ENCODE data around the gene FOXO4.

The FOXO4 gene

DNA sequence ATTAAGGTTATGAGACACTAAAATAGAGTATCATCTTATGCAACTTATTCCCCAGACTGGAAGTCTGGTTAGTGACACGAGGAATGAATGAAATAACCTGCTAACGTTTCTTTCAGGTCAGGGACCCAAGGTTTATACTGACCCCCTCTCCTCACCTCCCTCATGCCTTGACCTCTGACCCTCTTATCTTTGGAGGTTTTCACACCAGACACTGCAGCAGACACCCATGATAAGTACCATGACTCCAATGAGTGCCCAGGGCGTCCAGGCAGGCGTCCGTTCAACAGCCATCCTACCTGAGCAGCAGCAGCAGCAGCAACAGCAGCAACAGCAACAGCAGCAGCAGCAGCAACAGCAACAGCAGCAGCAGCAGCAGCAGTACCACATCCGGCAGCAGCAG is 44.8 kb downstream of the FOXO4 start:
- no peak for DNase-seq (ENCODE audit: low read depth, low spot score)

DNA sequence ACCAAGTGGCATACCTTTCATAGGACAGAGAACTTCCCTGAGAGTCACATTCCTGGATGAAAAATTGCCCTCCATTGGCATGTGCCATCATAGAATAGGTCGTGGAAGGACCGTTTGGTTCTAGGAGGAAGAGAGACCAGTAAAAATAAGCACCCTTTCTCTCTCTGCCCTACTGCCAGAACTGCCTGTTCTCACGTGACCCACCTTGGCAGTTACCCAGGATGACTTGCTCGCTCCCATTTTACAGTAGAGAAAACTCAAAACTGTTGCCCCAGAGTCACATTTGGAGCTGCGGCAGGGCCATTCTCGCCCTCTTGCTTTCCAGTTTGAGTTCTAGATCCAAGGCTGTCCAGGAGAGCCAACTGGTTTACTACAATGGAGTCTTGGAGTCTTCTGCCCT is 47.9 kb downstream of the FOXO4 start:
- no peak for DNase-seq (ENCODE audit: low read depth, low spot score)

DNA sequence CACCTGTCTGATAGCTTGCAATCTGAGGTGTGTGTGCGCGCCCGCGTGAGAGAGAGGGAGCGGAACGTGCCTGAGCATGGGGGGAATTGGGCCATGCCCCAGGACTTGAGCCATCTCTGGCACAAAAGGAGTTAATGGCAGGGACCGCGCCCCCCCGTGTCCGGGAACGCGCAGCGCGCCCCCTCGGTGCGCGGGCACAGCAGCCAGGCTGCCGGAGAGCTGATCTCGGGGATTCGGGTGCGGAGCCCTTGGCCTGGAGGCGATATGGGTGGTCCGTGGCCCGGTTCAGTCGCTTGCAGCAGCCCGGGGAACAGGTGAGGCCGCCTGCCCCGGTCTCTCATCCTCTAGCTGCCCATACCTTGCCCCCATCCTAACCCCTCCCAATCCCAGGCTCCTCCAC is 49.0 kb downstream of the FOXO4 start, which contains the start of gene NLGN3:
TSS of gene NLGN3 (plus strand) at position 191 of the 400 bp plus-strand sequence. CDS start 2,909 bp downstream, outside the sequence.
- DNase-seq (ENCODE audit: low read depth, low spot score): no peak

DNA sequence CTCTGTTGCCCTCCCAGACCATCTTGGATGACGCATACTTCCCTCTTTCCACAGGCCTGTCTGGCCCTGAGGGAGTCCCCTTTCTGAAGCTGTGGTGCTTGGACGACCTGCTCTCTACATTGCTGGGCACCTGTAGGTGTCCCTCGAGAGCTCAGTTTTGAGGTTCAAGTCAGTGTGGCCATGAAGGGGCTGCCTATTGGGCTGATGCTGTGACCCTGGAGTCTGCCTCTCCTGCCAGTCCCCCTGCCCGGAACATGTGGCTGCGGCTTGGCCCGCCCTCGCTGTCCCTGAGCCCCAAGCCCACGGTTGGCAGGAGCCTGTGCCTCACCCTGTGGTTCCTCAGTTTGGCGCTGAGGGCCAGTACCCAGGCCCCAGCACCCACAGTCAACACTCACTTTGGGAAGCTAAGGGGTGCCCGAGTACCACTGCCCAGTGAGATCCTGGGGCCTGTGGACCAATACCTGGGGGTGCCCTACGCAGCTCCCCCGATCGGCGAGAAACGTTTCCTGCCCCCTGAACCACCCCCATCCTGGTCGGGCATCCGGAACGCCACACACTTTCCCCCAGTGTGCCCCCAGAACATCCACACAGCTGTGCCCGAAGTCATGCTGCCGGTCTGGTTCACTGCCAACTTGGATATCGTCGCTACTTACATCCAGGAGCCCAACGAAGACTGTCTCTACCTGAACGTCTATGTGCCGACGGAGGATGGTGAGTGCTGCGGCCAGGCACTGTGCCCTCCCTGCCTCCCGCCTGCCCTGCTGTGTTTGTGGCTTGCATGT is 52.0 kb downstream of the FOXO4 start:
- no peak for DNase-seq (ENCODE audit: low read depth, low spot score)

DNA sequence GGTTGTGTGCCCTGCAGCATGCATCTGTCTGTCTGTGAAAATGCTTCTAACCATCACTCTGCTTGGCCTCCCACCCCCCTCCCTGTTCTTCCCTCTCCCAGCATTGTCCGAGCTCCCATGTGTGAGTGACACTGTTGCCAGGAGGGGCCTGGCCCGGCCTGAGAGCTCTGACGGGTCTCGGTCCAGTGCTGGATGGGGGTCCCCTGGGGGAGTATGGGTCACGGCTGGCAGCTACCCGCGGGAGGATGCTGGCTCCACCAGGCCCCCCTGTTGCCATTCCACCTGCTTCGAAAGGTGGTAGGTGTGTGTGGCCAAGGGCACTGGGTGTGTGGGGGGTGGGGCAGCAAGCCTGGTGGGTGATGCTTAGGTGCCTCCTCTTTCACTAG is 52.6 kb downstream of the FOXO4 start:
- DNase-seq (ENCODE audit: low read depth, low spot score): no peak

DNA sequence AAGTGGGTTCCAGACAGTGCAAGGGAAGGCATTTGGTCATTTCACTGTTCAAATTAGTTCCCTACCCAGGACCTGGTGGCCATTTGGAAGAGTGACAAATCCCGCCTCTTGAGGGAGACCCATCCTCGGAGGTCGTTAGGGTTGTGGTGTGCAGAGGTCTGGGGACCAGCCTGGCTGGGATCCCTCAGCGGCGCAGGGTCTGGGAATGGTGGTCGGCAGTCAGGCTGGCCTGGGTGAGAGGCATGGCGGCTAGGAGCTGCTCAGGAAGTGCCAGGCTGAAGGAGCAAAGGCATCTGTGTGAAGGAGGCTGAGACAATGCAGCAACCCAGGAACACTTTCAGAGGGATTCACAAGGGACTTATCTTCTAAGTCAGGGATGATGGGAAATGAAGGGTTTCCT is 55.7 kb downstream of the FOXO4 start:
- DNase-seq (ENCODE audit: low read depth, low spot score): no peak
